GM12864 (cell line): Measurements from ENCODE around the gene BTG2.
"Not testable (repeated sequence)": the region's sequence is repeated elsewhere in the genome, so short reads cannot be mapped to it uniquely, and the experiment has no call there.

Experiments
- DNase-seq: peaks from one replicate; pipeline ENCODE4 v3.0.0-alpha.2; 2011; ENCODE audit warnings: low read depth
- H3K4me3 ChIP-seq: 2 replicates; pipeline ENCODE4 v1.5.1; 2011; ENCODE audit warnings: mild to moderate bottlenecking, low read depth, low read length, control low read depth
- CTCF ChIP-seq: IDR thresholded peaks from 2 replicates; pipeline ENCODE4 v1.5.1; 2011; ENCODE audit warnings: low read depth, mild to moderate bottlenecking, moderate library complexity, low read length, control low read depth, inconsistent platforms; ENCODE audit errors: missing control alignments

The BTG2 gene, protein sequence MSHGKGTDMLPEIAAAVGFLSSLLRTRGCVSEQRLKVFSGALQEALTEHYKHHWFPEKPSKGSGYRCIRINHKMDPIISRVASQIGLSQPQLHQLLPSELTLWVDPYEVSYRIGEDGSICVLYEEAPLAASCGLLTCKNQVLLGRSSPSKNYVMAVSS

DNA sequence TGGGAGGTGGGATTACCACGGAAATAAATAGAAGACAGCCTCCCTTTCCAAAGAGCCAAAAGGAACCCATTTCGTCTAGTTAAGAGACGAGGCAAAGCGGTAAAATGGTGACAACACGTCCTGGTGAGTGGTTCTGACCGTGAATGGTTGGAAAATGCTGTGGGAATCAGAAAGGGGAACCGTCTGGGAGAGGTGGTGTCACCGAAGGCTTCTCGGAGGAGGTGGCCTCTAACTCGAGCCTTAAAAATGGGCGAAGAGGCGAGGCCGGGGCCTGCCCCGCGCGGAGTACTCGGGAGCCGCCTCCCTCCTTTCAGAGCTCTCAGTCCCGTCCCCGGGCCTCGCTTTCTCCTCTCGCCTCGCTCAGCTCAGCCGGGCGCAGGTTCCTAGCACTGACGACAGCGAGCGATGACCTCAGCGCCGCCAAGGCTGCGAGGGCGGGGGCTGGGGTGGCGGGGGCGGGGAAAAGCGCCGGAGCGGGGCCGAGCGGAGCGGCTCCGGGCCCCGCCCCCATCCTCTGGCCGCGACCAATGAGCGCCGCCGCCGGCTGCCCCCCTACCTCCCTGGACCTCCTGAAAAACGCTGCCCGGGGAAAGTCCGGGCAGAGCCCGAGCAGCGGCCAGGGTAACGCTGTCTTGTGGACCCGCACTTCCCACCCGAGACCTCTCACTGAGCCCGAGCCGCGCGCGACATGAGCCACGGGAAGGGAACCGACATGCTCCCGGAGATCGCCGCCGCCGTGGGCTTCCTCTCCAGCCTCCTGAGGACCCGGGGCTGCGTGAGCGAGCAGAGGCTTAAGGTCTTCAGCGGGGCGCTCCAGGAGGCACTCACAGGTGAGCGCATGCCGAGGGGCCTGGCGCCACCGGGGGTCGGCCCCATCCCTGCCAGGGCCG is at the start of gene BTG2:
BTG2 (plus strand) TSS at position 601 of the 890 bp plus-strand sequence; CDS start at position 689, 88 bp downstream.
- peak; percentile 79 for DNase-seq
- peak within 1 kb of the TSS; percentile 93 for H3K4me3 ChIP-seq
- no peak for TF ChIP-seq CTCF

- not testable (repeated sequence) for DNase-seq, H3K4me3 ChIP-seq
Measured at GRCh38 chr1:203256636-203257035, 48.7 kb upstream of the BTG2 start.

DNA sequence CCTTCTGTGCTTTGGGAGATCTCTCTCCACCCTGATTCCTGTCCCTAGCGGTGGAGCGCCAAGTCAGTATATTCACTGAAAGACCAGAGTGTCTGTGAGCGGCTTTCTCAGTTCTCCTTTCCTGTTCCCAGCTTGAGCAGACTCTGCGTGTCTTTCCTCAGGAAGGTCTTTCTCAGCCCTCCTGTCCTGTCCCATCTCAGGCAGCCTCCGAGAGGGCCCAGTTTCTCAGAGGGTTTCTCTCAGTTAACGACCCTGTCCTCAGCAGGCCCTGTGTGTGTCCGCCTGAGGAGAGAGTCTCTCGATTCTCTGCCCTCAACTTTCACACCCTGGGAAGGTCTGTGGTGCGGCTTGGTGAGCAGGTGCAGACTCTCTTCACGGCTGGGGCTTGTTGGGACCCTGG is 41.8 kb upstream of the BTG2 start:
- no peak overlapping the region for H3K4me3 ChIP-seq
- peak; percentile 27 for TF ChIP-seq CTCF
- no peak for DNase-seq

DNA sequence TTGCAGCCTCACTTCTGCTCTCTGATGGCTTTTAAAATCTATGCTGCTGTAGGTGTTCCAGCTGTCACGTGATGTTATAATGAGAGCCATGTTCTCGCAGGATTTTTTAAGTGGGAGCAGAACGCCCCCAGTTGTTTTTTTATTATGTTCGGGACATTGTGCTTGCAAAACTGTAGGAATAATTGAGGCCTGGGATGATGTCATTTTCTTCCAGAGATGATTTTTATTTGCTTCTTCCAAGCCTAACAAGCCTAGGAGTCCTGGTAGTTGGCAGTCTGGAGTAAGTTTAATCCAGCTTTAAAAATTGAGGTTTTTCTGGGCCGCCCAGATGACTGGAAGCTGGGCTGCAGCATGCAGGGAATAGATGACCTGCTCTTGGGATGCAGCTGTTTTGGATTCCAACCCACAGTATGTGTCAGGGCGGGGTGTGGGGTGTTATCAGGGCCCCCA is 41.2 kb upstream of the BTG2 start:
- DNase-seq: no peak
- no peak overlapping the region for H3K4me3 ChIP-seq
- TF ChIP-seq CTCF: no peak

- no peak for DNase-seq
Measured at GRCh38 chr1:203265541-203265940, 39.8 kb upstream of the BTG2 start.

DNA sequence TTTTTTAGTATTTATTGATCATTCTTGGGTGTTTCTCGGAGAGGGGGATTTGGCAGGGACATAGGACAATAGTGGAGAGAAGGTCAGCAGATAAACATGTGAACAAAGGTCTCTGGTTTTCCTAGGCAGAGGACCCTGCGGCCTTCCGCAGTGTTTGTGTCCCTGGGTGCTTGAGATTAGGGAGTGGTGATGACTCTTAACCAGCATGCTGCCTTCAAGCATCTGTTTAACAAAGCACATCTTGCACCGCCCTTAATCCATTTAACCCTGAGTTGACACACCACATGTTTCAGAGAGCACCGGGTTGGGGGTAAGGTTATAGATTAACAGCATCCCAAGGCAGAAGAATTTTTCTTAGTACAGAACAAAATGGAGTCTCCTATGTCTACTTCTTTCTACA is 39.2 kb upstream of the BTG2 start:
- DNase-seq, H3K4me3 ChIP-seq: not testable (repeated sequence)

More at GRCh38 chr1:203265541-203265940, 39.8 kb upstream of the BTG2 start:
- TF ChIP-seq CTCF: no peak
- no peak overlapping the region for H3K4me3 ChIP-seq

- DNase-seq: no peak
- peak overlapping the region; percentile 61 for H3K4me3 ChIP-seq
- TF ChIP-seq CTCF: peak; percentile 88
Measured at GRCh38 chr1:203267347-203267846, 37.9 kb upstream of the BTG2 start.

- H3K4me3 ChIP-seq: peak overlapping the region; percentile 61
- TF ChIP-seq CTCF: no peak
- no peak for DNase-seq
Measured at GRCh38 chr1:203267912-203268311, 37.4 kb upstream of the BTG2 start.
